Fibroblast of the conjunctiva (primary cell): ENCODE measurements around the gene SOCS6.
"Not testable (repeated sequence)": the region's sequence is repeated elsewhere in the genome, so short reads cannot be mapped to it uniquely, and the experiment has no call there.

Experiments used
- DNase-seq: peaks from one replicate; pipeline ENCODE4 v3.0.0-alpha.2; 2010; ENCODE audit warnings: low read depth

The SOCS6 gene

DNA sequence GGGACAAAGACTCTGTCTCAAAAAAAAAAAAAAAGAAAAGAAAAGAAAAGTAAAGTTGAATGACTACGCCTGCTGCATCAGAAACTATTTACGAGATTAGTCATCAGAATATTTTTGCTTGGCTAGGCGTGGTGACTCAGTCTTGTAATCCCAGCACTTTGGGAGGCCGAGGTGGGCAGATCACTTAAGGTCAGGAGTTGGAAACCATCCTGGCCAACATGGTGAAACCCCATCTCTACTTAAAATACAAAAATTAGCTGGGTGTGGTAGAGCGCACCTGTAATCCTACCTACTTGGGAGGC is 69.2 kb downstream of the SOCS6 start:
- peak; percentile 83 for DNase-seq

DNA sequence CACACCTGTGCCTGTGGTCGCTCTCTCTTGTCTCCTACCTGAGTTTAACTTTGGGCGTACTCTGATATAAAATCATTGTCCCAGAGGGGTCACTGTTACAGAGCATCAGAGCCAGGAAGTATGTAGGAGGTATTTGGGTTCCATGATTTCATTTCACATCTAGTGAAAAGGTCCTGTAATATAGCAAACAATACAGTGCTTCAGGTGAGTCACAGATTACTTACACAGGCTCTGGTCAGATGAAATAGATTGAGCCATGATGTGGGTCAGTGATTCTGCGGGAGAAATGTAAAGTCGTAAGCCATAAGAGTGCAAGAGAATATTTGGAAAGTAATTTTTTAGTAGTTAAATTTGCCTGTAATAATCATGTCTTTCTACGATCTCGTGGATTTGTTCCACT is 70.2 kb downstream of the SOCS6 start:
- DNase-seq = no peak

DNA sequence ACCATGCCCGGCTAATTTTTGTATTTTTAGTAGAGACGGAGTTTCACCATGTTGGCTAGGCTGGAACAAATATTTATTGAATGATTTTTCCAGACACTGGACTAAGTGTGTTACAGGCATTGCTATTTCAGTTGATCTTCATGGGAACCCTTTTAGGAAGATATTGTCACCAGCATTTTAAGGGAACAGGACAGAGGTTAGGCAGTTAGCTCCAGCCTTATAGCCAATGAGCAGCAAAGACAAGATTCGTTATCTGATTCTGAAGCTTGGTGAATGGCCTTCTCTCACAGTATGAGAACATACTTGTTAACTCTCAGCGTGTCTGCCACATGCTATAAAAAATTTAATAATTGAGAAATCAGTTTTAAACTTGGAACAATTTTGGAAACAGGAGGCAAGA is 73.4 kb downstream of the SOCS6 start:
- DNase-seq = no peak

DNA sequence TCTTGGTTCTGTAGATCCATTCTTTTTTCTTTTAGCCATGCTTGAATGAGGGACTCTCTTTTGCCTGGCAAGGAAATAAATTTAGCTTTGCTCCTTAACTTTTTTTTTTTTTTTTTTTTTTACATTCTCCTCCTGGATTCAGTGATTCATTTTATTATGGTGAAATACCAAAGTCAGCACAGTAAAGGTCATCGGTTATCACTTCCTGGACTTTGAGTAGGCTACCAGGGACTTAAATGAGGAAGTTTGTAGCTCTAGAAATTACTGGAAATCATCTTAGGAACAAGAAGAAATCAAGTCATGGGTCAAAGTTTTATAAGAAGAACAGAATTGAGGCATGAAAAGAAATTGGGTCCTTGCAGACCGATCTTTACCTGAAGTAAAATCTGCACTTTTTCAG is 75.0 kb downstream of the SOCS6 start:
- DNase-seq = no peak

DNA sequence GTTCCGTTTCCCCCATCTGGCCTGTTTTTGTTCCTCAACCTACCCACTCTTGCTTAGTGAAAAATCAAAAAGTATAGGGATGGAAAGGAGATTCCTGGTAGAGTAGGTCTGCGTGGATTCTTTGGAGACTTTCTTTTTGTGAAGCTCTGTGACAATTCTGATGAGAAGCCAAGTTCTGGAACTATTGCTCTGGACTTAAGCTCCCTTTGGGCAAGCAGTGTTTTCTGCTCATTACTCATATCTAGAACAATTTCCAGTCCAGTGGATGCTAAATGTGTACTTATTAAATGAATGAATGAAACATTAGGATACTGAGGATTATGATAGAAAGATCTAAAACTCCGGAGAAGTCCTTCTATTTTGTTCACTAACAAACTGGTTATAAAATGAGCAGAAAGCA is 76.5 kb downstream of the SOCS6 start:
- DNase-seq = no peak

DNA sequence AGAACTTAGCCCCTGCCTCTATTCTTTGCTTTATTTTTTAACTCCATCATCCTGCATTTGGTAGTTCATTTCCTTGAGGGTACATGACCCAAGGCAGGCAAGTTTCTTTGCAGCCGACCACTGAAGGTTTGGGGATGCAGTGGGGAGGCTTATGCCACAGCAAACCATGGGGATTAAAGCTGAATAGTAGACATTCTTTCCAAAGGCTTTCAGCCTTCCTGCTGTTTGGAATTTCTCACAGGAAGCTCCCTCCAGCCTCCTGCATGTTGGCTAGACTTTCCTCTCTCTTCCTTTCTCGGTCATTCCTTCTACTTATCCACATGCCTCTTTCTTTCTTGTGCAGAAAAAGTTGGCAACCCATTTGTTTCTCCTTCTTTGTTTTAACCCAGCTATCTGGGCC is 77.3 kb downstream of the SOCS6 start:
- DNase-seq = no peak

DNA sequence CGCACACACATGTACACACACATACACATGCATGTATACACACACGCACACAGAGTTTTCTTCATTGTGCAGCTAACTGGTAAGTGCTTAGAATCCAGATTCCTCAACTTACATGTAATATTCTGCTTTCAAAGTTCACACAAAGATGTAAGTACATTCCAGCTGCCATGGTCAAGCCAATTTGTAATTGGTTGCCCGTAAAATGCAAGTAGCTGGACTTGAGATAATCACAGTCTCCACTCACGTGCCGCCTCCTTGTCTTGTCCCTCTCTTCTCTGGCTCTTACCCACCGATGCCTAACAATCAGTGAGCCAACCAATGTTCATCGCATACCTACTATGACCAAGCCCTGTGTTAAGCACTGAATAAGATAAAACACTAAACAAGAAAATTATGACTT is 77.8 kb downstream of the SOCS6 start:
- no peak for DNase-seq

DNA sequence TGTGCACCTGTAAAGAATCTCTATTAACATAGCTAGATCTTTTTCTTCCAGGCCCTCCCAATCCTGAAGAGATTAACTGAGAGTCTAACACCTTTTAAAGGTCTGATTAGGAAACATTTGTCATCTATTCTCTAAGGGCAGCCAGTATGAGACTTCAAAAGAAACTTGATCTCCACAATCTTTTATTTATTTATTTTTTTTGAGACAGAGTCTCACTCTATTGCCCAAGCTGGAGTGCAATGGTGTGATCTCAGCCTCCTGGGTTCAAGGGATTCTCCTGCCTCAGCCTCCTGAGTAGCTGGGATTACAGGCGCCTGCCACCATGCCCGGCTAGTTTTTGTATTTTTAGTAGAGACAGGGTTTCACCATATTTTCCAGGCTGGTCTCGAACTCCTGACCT is 78.5 kb downstream of the SOCS6 start:
- DNase-seq = not testable (repeated sequence)

DNA sequence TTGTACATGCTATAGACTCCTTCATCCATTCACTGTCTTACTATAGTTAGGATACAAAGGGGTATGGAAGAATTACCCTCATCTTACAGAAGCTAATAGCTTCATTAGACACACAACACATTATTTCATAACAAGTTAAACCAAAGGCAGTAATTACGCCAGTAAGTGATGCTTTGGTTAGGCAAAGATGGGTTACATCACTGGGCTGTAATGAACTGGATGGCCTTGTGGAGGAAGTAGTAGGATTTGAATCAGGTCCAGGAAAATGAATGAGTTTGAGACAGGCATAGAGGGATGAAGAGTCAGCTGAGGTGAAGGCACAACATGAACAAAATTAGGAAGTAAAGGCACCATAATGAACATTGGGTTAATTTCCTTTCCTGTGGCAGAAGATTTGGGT is 80.1 kb downstream of the SOCS6 start:
- DNase-seq = no peak

DNA sequence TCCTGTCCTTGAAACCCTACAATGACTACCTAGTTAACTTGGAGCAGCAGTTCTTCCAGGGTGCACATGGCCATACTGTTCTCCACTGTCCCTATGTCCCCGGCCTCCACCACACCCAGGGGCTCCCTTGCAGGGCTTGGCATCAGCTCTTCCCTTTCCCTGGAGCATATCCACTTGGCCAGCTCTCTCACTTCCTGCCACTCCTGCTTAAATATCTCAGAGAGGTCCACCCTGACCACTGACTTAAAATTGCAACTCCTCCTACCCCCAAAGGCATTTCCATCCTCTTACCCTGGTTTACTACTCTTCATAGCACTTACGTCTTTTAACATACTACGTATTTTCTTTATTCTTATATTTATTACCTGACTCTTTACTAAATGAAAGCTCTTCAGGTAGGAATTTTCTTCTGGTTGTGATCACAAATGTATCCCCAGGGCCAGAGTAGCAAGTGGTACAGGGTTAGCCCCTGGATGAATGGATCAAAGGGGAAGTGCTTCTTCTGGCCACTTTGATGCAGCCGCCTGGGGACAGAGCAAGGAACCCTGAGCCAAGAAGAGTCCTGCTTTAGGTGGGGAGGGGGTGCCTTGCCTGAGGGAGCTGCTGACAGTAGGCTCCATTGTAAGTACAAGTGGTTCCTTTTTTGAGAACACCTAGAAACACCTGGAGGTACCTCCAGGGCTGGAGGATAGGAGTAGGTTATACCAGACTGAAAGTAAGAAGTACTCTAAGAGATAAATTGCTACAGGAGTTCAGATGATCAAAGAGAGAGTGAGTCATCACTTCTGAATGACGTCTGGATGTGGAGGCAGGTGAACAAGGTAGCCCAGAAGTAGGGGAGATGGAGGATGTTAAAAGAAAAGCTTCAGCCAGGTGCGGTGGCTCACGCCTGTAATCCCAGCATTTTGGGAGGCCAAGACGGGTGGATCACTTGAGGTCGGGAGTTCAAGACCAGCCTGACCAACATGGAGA is 82.2 kb downstream of the SOCS6 start:
- no peak for DNase-seq

DNA sequence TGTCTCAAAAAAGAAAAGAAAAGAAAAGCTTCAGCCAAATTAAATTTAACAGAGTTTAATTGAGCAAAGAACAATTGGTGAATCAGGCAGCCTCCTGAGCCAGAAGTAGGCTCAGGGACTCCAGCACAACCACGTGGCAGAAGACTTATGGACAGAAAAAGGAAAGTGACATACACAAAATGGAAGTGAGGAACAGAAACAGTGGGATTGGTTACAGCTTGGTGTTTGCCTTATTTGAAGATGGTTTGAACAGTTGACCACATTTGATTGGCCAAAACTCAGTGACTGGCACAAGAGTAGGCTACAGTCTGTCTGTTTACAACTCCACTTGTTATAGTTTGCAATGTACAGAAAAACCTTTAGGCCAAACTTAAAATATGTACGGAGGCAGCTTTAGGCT is 83.1 kb downstream of the SOCS6 start:
- DNase-seq = no peak

DNA sequence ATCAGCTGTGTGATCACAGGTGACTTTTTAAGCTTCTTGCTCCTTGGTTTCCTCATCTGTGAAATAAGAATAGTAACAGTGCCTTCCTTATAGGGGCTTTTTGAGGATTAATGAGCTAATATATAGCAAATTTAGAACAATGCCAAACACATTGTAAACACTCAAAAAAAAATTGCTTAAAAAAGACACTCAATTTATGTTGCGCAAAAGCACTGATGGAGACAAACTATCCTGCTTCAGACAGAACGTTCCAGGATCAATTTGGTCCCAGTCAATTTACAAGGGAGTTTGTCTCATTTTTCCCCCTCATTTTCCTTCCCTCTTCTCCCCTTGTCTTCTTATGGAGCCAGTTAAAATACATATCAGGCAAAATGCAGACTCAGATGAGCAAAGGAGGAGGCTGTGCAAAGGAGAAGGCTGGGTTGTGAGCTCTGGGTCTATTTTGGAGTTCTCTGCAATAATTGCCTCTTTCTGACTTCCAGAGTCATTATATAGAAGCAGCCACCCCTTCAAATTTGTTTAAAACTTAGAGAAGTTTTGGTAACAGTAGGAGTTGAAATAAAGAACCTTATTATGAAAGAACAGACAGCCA is 83.7 kb downstream of the SOCS6 start:
- no peak for DNase-seq

DNA sequence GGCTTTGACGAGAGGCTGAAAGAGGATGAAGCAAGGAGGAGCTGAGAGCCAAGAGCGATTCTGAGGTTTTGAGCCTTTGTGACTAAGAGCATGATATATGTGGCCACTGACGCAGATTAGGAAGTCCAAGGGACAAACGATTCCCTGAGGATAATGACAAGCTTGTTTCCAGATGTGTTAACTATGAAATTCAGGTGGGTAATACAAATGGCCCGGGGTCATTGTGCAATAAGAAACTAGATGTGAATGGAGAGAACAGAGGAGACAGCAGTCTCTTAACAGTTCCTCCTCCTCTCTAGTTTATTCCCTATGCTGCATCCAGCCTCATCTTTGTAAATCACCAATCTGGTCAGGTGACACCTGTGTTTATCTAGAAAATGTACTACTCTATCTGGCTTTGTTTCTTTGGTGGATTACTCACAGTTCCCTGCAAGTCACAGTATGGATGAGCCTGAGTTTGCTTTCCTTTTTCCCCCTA is 84.2 kb downstream of the SOCS6 start:
- peak; percentile 51 for DNase-seq

DNA sequence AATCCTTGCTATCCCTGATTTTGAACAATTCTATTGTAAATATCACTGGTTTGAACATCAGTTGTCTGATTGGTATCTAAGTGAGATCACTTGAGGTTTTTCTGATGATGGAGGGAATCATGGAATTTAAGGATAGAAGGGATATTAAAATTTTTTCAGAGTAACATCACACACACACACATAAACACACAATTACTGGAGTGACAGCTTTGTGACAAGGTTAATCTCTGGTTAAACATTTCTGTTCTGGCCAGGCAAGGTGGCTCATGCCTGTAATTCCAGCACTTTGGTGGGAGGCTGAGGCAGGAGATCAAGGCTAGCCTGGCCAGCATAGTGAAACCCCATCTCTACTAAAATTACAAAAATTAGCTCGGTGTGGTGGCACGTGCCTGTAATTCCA is 85.3 kb downstream of the SOCS6 start:
- DNase-seq = no peak

DNA sequence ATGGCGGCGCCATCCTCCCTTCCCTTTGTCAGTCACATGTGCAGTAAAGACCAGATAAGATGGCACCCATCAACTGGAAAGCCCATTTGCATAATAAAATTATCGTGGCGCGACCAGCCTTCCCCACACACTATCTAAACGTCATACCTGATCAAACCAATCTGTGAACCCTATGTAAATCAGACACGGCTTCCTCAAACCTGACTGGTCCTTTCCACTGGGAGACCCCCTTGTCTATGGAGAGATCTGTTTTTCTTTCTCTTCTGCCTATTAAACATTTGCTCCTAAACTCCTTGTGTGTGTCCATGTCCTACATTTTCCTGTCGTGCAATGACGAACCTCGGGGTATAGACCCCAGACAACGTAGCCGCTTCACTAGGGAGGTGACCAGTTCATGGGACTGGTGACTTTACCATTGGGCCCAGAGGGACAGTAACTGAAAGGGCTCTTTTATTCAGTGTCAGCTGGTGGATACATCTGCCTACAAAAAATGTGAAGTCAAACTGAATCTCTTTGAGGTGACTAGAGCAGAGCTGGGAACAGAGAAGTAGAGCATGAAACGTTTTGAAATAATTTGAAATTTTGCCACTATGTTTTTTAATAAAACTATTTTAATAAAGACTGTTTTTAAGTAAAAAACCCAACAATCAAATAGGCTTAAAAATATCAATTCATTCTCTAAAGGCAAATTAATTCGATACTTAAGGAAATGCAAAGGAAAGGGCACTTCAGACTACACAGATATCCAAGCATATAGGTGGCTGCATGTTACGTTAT is 87.5 kb downstream of the SOCS6 start:
- no peak for DNase-seq

DNA sequence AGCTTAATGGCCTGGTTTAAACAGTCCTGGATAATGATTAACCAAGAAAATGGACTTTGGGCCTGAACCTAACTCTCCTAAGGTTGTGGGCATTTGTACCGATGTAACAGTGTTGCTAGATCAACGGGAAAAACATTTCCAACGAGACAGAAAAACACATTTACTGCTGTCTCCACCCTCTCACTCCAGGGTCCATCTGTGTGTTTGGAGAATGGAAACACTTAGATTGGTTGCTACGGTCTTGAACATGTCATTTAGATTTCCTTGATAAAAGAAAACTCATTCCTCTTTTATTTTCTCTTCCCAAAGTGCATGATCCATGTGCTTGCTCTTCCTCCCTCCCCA is 88.0 kb downstream of the SOCS6 start:
- DNase-seq = no peak

DNA sequence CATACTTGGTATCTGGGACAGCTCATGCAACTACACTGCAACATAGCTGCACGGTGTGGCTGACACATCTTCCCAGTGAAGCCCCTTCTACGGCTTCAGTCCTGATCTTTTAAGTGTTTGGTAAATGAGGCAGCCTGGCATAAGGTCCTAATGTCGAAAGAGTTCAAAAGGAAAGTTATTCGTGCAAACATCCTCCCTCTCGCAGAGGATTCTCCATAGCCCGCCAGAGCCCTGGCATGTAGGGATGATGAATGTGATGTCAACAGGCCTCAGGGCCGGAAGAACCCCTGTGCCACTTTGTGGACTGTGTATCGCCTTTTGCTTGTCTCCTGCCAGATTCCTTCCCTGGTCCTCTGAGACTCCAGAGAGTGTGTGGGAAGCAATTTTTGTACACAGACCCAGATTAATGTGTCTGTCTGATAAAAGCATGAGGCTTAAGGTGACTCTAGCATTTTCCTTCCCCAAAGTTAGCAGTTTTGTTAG is 88.5 kb downstream of the SOCS6 start:
- DNase-seq = no peak

DNA sequence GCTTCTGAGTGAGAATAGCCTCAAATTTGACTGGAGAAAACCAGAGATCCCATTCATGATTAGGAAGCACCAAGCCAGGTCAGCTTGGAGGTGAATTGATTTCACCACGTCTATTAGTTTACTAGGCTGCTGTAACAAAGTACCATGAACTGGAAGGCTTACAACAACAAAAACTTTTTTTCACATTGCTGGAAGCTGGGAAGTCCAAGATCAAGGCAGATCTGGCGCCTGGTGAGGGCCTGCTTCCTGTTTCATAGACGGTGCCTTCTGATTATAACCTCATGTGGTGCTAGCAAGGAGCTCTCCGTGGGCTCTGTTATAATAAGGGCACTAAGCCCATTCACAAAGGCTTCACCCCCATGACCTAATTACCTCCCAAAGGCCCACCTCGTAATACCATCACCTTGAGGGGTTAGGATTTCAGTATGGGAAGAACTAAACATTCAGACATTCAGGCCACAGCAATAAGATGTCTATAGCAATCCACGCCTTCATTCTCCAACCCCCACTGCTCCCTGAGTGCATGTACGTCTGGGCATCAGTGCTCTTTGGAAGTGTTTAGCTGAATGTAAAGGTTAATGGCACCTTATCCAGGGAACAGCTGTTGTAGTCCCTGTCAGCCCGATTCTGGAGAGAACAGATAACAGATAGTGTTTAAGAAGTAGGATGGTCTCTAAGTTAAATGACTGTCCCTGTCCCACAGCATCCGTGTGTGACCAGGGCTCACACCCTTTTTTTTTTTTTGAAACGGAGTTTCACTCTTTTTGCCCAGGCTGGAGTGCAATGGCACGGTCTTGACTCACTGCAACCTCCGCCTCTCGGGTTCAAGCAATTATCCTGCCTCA is 89.2 kb downstream of the SOCS6 start:
- DNase-seq = no peak
